Measurements from ENCODE around the gene SULT1A1.
"Not testable (repeated sequence)": the region's sequence is repeated elsewhere in the genome, so short reads cannot be mapped to it uniquely, and the experiment has no call there.

SULT1A1 gene

GRCh38 chr16:28610595-28611191 lies 849 bp upstream of the SULT1A1 start:
- FAIRE-seq (no peak), DNase-seq (ENCODE audit: insufficient read length, low spot score) (no peak)
- TF ChIP-seq POLR2A (IDR thresholded peaks at IDR 0.05; ENCODE audit: low read depth, low read length), result no peak

GRCh38 chr16:28608867-28609596 lies 812 bp downstream of the SULT1A1 start:
- not testable (repeated sequence) for FAIRE-seq; DNase-seq (ENCODE audit: insufficient read length, low spot score)

DNA sequence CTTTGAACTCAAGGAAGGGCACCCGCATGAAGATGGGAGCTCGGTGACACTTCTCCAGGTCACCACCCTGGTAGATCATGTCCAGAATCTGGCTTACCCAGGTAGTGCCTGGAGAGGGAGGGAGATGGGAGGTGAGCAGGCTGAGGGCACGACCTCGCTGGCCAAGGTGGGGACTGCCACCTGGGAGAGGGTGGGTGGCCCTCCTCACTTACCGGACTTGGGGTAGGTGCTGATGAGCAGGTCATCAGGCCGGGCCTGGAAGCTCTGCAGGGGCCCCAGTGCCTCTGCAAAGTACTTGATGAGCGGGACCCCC lies 1.4 kb downstream of the SULT1A1 start:
- FAIRE-seq; DNase-seq (ENCODE audit: insufficient read length, low spot score): not testable (repeated sequence)

DNA sequence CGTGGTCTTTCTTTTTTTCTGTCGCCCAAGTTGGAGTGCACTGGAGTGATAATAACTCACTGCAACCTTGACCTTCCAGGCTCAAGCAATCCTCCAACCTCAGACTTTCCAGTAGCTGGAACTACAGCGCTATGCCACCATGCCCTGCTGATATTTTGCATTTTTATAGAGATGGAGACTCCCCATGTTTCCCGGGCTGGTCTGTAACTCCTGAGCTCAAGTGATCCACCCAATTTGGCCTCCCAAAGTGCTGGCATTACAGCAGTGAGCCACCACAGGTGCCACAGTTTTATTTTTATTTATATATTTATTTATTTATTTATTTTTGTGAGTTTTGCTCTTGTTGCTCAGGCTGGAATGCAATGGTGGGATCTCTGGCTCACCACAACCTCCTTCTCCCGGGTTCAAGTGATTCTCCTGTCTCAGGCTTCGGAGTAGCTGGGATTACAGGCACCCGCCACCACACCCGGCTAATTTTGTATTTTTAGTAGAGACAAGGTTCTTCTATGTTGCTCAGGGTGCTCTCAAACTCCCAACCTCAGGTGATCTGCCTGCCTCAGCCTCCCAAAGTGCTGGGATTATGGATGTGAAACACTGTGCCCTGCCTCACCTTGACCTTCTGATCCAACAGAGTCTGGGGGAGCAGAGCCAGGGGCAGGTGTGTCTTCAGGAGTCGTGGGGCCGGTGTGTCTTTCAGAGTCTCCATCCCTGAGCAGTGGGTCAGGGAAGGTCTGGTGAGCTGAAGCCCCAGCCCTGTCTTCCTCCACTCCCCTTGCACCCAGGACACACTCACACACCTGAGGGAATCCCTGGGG lies 2.0 kb downstream of the SULT1A1 start:
- FAIRE-seq; DNase-seq (ENCODE audit: insufficient read length, low spot score): not testable (repeated sequence)

DNA sequence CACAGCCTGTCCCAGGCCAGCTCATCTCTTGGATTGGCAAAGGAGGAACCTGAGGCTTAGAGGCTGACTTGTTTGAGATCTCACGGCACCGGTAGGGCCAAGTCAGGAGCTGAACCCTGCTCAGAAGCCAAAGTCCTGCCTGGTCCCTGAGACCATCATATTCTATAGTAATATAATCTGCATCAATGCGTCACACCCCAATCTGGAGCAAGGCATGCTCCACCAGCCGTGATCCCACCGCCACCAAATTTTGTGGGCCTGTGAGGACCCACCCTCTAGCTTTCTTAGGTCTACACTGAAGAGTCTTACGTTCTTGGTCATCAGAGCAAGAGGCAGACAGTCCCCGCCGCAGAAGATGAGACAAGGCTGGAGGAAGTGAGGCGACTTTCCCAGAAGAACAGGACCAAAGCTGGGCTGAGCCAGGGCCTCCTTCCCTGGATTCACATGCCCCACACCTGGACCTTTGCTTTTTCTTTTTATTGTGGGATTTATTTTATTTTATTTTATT lies 2.7 kb downstream of the SULT1A1 start:
- FAIRE-seq, result no peak
- TF ChIP-seq POLR2A (IDR thresholded peaks at IDR 0.05; ENCODE audit: low read depth, low read length), result no peak
- DNase-seq (ENCODE audit: insufficient read length, low spot score), result no peak

GRCh38 chr16:28606291-28607115 lies 3.3 kb downstream of the SULT1A1 start:
- FAIRE-seq (no peak), DNase-seq (ENCODE audit: insufficient read length, low spot score) (no peak)
- TF ChIP-seq POLR2A (IDR thresholded peaks at IDR 0.05; ENCODE audit: low read depth, low read length), result no peak

DNA sequence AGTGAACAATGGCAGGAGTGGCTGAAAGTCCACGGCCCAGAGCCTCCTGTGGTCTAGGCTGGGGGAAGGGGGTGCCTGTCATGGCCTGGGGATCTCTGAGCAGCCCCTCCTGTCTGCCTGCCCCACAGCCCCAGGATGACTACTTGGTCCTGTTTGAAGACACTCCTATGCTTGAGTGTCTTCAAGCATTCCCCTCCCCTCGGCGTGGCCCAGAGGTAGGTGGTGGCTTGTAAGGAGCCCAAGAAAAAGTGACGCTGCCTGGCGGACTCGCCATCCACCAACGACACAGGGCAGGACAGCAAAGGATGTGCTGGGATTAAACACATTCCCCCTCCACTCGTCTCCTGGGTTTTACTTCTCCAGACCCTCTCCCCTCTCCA lies 5.7 kb downstream of the SULT1A1 start:
- no peak for FAIRE-seq
- no peak for TF ChIP-seq POLR2A (IDR thresholded peaks at IDR 0.05; ENCODE audit: low read depth, low read length)
- DNase-seq (ENCODE audit: insufficient read length, low spot score), result no peak

- no peak for TF ChIP-seq POLR2A (IDR thresholded peaks at IDR 0.05; ENCODE audit: low read depth, low read length)
- FAIRE-seq (no peak), DNase-seq (ENCODE audit: insufficient read length, low spot score) (no peak)
These were observed 6.3 kb downstream of the SULT1A1 start for GRCh38 chr16:28603381-28604185.

DNA sequence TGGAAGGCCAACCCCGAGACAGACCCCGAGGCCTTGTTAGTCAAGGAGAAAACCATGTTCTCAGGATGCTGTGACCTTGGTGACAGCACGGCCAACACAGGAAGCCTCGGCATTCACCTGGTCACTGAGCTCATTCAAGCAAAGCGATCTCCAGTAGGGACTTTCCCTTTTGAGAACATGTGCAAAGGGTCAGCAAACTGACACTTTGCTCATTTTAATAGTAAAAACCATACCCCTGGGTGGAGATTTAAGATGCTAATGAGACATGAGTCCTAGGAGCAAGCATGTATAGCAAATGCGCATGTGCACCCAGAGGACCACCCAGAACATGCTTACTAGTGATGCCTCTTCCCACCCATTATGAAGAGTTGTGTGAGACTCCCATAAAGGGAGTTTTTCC lies 7.3 kb downstream of the SULT1A1 start:
- FAIRE-seq (no peak), DNase-seq (ENCODE audit: insufficient read length, low spot score) (no peak)
- TF ChIP-seq POLR2A (IDR thresholded peaks at IDR 0.05; ENCODE audit: low read depth, low read length), result no peak

DNA sequence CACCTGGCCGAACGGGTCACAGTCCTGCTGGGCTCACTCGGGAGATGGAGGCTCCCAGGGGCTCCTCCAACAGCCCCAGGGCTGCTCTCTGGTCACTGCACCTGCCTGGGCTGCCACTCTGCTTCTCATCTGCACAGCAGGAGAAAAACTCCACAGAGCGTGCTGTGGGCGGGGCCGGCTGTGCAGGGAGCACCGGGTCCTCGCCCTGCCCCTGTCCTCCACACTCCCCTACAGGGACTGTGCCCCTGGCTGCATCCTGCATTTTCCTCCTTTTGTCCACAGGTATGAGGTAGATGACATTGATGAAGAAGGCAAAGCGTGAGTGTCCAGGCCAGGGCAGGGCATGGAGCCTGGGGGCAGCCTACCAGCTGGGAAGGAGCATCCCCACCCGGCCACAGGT lies 7.8 kb downstream of the SULT1A1 start:
- DNase-seq (ENCODE audit: insufficient read length, low spot score); FAIRE-seq: not testable (repeated sequence)

- FAIRE-seq; DNase-seq (ENCODE audit: insufficient read length, low spot score): not testable (repeated sequence)
These were observed 8.3 kb downstream of the SULT1A1 start for GRCh38 chr16:28601589-28601988.

GRCh38 chr16:28600965-28601364 lies 8.9 kb downstream of the SULT1A1 start:
- FAIRE-seq; DNase-seq (ENCODE audit: insufficient read length, low spot score): not testable (repeated sequence)

GRCh38 chr16:28599377-28600285 lies 10.2 kb downstream of the SULT1A1 start:
- not testable (repeated sequence) for FAIRE-seq; DNase-seq (ENCODE audit: insufficient read length, low spot score)

All from H54 (cell line).